ENCODE data around the gene HIVEP3.

The HIVEP3 gene

DNA sequence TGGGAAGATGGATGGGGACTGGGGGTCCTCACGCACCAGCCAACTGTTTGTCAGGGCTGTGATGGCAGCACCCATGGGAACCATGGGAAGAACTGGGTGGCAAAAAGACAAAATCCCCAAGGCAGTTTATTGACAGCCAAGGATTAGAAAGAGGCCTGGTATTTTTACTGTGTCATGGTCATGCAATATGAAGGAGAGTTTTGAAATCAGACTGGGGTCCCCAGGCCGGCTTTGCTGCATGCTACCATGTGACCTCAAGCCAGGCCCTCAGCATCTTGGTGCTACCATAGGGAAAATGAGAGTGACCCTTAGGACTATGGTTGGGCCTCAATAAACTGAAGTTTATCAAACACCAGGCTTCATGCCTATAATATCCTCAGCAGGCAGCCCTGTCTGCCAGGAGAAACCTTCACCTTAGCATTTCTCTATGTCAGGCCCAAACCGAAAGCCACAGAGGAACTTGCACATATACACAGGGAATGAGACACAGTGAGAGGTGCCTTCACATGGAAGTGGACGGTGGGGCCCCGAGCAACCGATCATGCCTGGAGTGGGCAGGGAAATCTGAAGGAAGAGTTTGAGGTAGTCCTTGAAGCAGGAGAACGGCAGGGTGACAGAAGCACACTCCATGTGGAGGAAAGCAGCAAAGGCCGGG, 203.2 kb downstream of the HIVEP3 start:
- TF ChIP-seq, protein P1, sequence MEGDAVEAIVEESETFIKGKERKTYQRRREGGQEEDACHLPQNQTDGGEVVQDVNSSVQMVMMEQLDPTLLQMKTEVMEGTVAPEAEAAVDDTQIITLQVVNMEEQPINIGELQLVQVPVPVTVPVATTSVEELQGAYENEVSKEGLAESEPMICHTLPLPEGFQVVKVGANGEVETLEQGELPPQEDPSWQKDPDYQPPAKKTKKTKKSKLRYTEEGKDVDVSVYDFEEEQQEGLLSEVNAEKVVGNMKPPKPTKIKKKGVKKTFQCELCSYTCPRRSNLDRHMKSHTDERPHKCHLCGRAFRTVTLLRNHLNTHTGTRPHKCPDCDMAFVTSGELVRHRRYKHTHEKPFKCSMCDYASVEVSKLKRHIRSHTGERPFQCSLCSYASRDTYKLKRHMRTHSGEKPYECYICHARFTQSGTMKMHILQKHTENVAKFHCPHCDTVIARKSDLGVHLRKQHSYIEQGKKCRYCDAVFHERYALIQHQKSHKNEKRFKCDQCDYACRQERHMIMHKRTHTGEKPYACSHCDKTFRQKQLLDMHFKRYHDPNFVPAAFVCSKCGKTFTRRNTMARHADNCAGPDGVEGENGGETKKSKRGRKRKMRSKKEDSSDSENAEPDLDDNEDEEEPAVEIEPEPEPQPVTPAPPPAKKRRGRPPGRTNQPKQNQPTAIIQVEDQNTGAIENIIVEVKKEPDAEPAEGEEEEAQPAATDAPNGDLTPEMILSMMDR (conservative IDR thresholded peaks at IDR 0.05; ENCODE audit: low read length), result no peak
- H3K4me3 ChIP-seq (ENCODE audit: low read length), result no peak overlapping the region
- no peak for DNase-seq (ENCODE audit: low read depth)

DNA sequence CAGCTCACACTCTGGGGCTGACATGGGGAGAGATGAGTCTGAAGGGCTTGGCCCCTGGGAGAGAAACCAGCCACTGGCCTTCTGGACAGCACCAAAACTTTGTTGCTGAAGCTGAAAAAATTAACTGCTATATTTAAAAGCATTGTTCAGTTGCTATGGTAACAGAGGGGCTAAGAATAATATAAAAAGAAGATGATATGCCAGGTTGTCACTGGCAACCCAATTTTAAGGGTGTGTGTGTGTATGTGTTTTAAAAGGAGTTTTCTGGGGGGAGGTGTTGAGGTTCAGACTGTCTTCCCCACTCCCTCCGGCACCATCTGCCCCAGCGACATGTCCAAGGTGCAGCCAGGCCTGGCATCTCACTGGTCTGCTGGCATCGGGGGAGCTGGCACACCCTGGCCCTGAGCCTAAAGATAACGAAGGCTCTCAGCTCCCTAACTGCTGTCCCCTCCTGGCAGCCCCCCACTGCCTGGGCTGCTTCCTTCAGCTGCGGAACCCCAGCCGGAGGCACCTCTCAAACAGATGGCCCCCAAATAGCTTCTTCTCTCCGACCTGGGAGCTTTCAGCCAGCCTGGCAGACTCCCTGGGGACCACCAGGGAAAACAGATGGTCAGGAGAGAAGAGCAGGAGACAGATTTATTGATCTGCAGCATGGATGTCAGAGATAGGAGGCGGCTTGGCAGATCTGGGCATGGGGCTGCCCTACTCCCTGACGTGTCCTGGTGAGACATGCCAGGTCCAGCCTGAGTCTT, 203.9 kb downstream of the HIVEP3 start:
- TF ChIP-seq, protein P1 (conservative IDR thresholded peaks at IDR 0.05; ENCODE audit: low read length), result no peak
- no peak overlapping the region for H3K4me3 ChIP-seq (ENCODE audit: low read length)
- peak; percentile 11 for DNase-seq (ENCODE audit: low read depth)

DNA sequence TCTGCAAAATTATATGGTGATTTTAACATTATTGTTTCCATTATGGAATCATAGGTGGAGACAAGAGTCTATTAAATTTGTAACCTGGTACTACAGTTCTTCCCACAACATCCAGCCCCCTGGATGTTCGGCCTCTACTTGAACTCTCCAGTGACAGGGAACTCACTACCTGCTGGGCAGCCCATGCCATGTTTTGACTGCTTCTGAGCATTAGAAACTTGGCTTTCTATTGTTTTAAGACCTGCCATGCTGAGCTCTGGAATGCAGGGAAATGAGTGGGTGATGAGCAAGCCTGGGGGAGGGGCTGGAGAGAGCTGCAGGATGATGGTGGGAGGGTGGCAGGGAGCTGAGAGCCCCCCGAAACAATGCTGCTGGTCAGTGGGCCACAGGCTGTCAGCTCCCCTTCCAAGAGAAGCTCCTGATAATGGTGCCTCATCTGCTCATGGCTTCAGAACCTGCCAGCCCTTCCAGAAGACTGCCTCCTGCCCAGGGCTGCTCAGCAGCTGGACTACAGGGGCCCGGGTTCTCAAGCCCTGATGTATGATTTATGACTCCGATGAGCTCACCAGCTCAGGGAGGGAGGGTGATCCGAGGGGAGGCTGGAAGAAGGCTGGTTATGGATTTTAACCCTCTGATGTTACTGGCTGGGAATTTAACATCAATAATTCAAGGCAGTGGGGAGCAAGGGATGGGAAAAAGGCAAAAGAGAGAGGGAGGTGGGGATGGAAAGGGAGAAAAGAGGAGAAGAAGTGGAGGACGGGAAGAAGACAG, 205.0 kb downstream of the HIVEP3 start:
- peak; percentile 77 for DNase-seq (ENCODE audit: low read depth)
- TF ChIP-seq, protein P1 (conservative IDR thresholded peaks at IDR 0.05; ENCODE audit: low read length), result no peak

DNA sequence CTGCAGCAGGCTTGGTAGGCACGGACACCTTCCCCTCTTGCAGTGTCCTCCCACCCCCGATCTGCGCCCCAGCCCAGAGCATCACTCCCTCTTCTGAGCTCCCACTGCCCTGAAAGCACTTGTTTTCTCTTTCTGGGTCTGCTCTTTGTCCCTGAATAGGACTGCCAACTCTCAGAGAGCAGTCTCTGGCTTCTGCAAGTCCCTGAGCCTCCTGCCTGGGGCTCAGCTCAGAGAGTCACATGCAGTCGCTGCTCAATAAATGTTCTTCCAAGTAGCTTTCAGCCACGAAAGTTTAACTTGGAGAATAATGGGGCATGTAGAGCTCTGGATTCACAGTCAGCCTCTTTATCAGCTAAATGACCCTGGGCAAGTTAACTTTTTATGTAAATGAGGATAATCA, 205.6 kb downstream of the HIVEP3 start:
- TF ChIP-seq, protein P1 (conservative IDR thresholded peaks at IDR 0.05; ENCODE audit: low read length), result no peak
- no peak overlapping the region for H3K4me3 ChIP-seq (ENCODE audit: low read length)
- DNase-seq (ENCODE audit: low read depth), result no peak

More for the DNA sequence above, 205.0 kb downstream of the HIVEP3 start:
- H3K4me3 ChIP-seq (ENCODE audit: low read length), result no peak overlapping the region

DNA sequence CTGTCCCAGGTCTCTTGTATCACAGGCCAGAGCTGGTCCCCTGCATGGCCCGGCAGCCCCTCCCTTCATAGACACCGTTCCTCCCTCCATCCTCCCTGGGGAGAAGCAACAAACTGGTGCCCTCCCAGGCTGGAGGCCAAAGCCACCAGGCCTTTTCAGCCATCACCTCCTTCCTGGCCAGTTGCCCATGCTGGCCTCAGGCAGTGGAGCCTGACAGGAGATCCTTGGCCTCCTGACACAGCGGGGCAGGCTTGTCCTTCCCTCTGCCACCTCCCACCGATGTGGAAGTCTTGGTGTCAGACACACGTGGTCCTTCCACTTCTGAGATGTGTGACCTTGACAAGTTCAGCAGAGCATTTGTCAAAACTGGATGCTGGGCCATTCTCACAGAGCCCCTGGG, 206.0 kb downstream of the HIVEP3 start:
- no peak overlapping the region for H3K4me3 ChIP-seq (ENCODE audit: low read length)
- TF ChIP-seq, protein P1 (conservative IDR thresholded peaks at IDR 0.05; ENCODE audit: low read length), result no peak
- DNase-seq (ENCODE audit: low read depth), result no peak

DNA sequence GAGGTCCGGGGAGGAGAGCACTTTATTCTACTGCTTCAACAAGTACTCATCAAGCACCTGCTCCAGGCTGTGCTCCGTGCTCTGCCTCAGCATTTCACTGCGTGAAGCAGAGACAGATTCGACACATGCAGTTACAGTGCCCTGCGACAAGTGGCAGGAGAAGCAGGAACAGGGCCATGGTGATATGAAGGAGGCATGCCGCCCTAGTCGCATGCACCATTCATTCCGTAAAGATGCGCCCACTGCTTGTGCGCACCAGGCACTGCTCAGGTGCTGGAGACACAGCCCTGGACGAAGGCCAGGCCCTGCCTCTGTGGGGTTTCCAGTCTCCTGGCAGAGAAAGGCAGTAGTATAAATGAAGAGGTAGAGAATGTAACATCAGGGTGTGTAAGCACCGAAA, 206.6 kb downstream of the HIVEP3 start:
- DNase-seq (ENCODE audit: low read depth), result no peak
- TF ChIP-seq, protein P1 (conservative IDR thresholded peaks at IDR 0.05; ENCODE audit: low read length), result no peak
- H3K4me3 ChIP-seq (ENCODE audit: low read length), result no peak overlapping the region

Data from AG10803 (cell line).